HG02763 (cell line): ENCODE measurements around the gene FAM114A1.
"Not testable (repeated sequence)": the region's sequence is repeated elsewhere in the genome, so short reads cannot be mapped to it uniquely, and the experiment has no call there.

ENCODE experiments used
- ATAC-seq: cut with Tn5 transposase; IDR thresholded peaks from one replicate; pipeline ENCODE4 v1.9.1; 2021; ENCODE audit warnings: mild to moderate bottlenecking, moderate library complexity; ENCODE audit not compliant: unreplicated experiment

The FAM114A1 gene

GRCh38 chr4:38898245-38898644 is 30.6 kb downstream of the FAM114A1 start:
- ATAC-seq: no peak

DNA sequence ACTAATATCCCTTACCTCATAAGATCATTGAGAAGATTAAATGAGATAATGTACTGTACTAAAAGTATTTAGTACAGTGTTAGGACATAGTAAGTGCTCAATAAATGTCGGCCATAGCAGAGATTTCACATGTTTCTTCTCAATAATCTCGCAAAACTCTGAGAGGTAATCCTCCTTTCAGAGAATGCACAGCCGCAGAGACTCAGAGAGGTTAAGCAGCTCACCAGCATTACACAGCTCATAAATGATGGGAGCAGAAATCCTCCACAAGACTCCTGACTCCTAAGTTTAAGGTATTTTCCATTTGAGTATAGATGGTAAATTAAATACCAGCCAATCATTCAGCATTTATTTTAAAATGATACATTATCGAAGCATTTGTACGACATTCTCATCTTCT is 34.6 kb downstream of the FAM114A1 start:
- no peak for ATAC-seq

DNA sequence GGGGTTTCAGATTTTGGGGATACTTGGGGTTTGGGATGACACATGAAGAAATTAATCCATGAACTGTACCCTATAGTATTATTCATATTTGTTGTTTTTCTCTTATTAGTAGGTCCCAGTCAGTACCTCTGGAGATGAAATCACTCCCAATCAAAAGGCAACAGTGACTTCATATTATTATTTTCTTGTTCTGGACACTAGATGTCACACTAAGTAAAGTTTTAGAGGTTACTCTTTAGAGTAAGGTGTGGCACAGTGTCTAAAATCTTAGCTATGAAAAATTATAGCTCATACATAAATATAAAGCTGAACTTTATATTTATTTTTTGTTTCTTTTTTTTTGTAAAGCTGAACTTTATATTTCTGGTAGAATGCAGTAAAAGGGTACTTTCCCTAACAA is 35.1 kb downstream of the FAM114A1 start:
- ATAC-seq: no peak

GRCh38 chr4:38904090-38904666 is 36.6 kb downstream of the FAM114A1 start:
- ATAC-seq: no peak

DNA sequence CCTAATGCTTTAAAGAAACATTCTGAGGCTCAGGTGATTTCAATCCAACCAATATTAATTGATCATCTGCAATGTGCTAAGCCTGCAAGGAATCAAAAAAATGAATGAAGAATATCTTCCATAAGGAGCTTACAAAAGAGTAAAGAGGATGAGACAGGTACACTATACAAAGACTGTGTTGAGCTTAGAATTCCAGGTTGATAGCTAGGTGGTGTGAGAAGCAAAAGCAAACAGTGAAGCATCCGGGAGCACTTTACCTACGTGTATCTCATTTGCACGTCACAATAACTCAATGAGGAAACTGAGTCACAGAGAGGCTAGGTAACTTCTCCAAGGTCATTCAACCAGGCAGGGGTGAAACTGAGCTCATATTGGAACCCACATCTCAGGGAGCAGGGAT is 37.1 kb downstream of the FAM114A1 start:
- no peak for ATAC-seq

DNA sequence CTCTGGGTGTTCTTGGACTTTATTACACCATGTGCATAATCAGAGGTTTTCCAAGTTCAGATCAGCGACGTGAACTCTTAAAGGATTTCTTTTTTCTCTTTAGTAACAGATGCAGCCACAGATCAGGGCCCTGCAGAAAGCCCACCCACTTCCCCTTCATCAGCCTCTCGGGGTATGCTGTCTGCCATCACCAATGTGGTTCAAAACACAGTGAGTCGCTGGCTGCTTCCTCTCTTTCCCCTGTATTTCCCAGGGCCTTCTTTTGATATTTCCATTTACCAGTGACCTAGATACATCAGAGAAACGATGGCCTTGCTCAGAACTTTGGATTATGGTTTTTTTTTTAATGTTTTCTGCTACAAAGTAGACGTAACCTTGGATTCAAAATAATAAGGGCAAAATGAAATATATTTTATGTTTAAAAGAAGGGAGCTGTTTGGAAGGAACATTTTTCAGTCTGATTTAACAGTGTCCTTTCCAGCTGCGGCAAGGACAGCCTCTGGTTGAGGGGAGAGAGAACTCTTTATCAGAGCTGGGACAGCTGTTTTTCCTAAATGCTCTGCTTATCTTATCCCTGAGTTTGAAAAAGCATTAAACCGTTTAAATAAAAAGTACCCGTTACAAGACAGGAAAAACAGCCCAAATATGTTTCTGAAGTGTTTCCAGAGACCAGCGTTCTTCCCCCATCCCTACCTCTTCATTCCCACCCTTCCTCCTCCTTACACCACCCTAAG is 38.2 kb downstream of the FAM114A1 start:
- ATAC-seq: no peak

DNA sequence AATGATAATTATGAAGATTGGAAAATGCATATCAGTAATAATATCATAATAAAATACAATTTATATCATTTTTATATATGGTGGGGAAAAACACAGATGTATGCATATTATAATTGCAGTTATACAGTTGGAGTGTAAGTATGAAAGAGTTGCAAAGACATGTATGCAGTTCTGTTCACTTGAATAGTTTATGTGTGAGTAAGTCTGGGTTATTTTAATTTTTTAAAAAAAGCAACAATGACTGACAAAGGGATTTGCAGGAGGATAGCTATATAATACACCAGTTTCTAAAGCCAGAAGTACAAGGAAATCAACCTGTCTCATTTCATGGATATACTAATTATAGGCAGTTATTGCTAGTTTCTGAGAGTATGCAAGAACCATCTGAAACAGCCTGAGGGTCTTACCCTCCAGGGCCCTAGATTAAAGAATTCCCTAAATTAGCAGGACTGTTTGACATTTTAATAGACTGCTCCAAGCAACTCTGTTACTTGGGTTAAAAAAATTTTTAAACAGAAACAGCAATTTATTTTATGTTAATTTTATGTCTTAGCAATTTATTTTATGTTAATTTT is 40.2 kb downstream of the FAM114A1 start:
- ATAC-seq: no peak

GRCh38 chr4:38909015-38909414 is 41.4 kb downstream of the FAM114A1 start:
- no peak for ATAC-seq

DNA sequence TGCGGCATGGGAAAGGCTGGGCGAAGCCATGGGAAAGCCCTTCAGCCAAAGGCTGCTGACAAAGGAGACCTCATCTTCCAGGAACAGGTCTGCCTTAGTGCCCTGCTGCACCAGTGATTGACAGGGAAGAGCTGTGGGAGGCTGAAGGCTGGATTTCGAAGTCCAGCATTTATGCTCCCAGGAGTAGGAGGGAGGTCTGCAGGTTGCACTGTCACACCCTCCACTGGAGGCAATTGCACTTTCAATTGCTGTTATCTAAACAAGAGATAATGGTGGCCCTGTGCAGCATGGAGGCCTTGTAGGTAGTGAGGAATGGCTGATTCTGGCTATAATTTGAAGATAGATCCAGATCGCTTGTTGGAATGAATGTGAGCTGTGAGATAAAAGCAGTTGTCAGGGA is 43.7 kb downstream of the FAM114A1 start:
- ATAC-seq: no peak

- no peak for ATAC-seq
These were observed 47.2 kb downstream of the FAM114A1 start for GRCh38 chr4:38914854-38915253.

DNA sequence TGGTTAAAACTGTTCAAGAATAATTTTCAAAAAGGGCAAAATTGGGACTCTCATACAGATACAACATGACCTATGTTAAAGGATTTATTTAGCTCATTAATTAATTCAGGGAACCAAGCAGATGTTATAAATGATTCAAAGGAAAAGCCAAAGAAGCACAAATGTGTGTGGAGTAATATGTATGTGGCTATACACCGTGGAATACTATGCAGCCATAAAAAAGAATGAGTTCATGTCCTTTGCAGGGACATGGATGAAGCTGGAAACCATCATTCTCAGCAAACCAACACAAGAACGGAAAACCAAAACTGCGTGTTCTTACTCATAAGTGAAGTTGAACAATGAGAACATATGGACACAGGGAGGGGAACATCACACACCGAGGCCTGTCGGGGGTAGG is 48.7 kb downstream of the FAM114A1 start:
- ATAC-seq: not testable (repeated sequence)

DNA sequence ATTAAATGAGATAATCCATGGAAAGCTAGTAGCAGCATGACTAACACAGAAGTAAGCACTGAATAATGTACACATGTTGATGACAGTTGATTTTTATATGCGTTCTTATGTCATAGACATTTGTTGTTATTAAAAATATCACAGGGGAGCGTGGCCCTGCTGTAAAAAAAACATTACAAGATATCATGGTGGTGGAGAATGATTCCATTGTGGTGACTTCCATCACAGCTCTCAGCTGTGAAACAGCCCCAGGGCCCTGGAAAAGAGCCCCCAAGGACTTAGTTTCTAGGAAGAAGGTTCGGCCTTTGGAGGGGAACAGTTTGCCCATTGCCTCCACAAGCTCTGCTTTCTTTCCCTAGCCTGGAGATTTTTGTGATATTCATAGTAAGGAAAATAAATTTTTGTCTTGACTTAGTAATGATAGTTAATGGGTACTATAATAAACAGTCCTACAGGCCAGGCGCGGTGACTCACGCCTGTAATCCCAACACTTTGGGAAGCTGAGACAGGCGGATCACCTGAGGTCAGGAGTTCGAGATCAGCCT is 49.9 kb downstream of the FAM114A1 start:
- ATAC-seq: no peak

- ATAC-seq: no peak
These were observed 51.9 kb downstream of the FAM114A1 start for GRCh38 chr4:38919494-38919893.

DNA sequence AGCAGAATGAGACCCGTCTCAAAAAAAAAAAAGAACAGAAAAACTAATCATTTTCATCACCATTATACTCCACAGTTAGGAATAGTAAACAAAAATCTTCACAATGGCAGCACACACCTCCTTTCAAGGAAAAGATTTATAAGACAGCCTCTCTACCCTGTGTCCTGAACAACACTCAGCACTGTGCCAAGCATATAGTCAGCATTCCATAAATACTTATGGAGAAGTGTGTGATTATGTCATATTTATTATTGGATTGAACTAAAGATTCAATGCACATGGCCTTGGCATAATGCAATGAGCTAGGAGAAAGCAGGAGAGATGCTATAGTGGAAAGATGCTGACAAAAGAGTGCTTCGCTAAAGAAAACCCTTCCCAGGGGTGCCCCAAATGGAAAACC is 52.6 kb downstream of the FAM114A1 start:
- ATAC-seq: no peak

DNA sequence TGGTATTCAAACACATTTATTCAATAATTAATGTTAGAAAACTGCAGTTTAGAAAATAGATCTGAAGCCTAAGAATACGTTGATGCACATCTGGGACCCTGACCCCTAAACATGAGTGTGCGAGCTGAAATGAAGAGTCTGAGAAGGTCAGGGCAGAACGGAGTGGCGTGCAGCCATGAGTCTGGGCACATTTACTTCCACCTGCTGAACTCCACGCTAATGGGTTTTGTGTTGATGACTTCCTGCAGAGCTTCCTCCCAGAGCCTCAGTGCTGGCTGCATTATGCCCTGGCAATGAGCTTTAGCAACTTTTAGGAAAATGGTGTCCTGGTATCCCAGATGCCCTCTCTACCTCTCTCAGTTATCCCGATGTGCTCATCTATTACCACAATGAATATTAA is 53.1 kb downstream of the FAM114A1 start:
- ATAC-seq: no peak

DNA sequence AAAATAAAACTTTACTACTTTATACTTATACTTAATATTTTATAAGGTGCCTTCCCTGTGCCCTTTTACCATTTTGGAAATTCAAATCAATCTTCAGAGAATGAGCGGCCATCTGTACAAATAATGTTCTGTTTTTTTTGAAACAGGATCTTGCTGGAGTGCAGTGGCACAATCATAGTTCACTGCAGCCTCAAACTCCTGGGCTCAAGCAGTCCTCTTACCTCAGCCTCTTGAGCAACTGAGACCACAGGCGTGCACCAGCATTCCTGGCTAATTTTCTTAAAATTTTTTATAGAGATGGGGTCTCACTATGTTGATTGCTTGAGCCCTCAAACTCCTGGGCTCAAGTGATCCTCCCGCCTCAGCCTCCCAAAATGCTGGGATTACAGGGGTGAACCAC is 53.5 kb downstream of the FAM114A1 start:
- ATAC-seq: no peak

DNA sequence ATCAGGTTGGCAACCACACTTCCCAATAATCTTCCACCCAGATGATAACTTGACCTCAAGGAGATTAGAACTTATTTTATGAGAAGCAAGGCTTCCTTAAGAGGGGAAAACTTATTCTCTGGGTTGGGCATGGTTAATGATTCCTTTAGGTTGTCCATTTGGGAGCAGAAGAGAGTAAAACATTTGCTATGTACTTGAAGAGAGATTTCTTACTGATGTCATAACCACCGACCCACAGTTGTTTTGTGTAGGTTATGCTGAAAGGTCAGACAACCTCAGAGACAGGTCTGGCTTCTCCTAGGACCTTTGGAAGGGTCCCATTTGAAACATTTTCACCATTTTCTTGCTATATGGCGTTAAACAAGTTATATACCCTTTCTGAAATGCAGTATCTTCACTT is 56.1 kb downstream of the FAM114A1 start:
- ATAC-seq: no peak

DNA sequence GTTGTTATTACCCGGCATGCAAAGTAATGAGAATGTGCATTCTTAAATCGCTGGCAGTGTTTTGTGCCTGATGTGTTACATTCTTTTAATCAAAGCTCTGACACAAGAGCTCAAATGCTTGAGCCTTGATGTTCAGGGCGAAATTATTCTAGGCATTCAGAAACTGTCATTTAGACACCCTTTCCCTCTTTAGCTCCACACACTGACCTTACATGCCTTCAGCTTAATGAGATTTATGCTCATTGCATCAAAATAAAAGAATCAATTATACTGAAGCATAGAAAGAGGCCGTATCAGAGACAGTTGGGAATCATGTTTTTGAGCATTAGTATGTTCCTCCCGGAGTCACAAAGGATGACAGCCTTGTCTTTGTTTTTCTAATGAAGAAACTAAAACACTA is 56.7 kb downstream of the FAM114A1 start:
- ATAC-seq: no peak

DNA sequence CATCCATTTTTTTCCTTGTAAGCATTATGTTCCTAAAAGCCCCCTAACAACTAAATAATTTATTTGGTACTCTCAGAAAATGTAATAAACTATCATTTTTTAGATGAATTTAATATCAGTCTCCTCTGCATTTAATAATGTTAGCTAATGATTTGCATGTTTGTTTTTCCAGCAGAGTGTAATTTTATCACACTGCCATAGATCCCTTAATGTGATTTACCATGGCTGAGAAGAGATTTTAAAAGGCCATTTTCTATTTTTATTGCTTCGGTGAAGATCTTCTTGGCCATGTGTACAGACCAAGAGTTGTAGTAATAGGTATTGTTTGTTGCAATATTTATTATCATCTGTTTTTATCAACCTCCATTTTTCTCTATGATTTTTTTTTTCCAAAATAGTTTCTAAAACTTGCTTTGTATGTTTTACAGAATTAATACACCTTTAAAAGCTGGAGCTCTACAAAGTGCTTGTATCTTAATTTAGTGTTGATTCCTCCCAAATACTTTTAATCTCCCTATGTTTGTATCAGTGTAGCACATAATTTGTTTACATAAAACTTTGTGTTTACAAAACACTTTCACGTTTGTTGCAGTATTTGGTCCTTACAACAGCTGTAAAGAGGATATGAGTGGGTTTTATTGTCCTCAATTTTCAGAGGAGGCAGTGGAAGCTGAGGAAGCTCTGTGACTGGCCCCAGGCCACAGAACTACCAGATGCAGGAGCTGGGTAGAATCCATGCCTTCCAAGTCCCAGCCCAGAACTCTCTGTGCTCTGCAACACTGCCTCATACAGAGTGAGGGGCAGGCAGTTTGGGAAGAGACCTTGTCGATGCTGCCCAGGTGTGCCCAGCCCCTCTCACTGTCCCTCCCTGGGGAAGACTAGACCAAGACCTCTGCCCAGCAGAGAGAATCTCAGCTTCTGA is 58.1 kb downstream of the FAM114A1 start:
- ATAC-seq: no peak

GRCh38 chr4:38926896-38927295 is 59.3 kb downstream of the FAM114A1 start:
- no peak for ATAC-seq

DNA sequence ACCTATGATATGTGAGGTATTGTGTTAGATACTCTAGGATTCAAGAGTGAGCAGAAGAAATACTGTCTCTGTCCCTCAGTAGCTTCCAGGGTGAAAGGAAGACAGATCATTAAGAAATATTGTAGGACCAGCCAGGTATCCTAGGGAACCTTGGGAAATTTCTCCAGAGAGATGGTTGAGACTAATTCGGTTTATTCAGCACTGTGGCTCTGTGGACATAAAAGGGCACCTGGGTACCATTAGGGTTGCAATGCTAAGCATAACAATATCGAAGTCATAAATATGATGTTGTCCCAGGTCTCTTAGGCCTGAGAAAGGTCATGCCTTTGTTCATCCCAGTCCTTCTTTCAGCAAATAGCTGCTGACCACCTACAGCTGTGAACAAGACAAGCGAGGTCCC is 61.0 kb downstream of the FAM114A1 start:
- no peak for ATAC-seq
